Left forelimb (tissue), 1 donor: ENCODE measurements around the gene TTLL13.
"Not testable (repeated sequence)": the region's sequence is repeated elsewhere in the genome, so short reads cannot be mapped to it uniquely, and the experiment has no call there.

ENCODE experiments used
- DNase-seq: peaks from one replicate; pipeline ENCODE4 v3.0.0-alpha.2; 2018; ENCODE audit warnings: low spot score

The TTLL13 gene

DNA sequence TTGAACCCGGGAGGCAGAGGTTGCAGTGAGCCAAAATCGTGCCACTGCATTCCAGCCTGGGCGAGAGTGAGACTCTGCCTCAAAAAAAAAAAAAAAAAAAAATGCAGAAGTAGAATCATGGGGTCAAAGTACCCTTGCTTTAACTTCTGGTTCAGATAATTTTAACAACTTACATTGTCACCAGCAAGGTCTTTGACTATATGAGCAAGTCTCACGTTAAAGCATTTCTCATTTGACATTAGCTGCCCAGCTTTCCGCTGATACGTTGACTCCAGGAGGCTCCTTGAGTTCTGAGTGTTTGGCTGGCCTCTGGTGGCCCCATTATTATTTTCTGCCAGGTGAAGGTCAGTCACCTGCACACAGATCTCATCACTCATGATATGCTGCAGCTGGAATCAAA is 32.3 kb downstream of the TTLL13 start:
- DNase-seq: not testable (repeated sequence)

DNA sequence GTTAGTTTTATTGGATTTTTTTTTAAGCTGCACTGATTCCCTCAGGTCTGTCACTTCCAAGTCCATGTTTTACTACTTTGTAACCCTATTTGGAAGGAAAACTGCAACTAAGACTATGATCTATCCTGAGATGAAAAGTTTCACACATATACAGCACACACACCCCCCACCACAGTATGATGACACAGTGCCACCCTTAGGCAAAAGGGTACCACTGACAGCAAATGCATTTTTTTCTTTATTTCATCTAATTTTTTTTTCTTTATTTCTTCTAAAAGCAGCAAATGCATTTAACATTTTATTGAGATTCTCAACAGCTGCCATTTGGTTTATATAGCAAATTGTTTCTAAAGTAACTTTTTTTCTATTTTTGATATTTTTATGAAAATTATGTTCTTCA is 37.3 kb downstream of the TTLL13 start:
- DNase-seq: no peak

DNA sequence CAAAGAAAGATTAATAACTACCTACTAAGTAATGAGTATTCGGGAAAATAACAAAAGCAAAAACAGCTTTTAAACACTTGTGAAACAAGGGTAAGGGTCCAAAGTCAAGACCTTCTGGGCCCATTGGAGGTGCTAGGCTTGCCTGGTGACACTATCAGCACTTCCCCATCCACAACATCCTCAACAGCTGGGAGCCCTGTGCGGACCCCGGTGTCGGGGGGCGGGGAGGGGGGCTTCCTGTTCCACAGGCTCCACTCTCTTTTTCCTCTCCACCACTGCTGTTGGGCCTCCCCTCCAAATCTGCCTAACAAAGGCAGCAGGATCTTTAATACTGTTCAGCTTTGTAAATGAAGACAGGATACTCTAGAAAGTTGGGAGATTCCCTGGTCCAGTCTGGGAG is 37.7 kb downstream of the TTLL13 start:
- no peak for DNase-seq

DNA sequence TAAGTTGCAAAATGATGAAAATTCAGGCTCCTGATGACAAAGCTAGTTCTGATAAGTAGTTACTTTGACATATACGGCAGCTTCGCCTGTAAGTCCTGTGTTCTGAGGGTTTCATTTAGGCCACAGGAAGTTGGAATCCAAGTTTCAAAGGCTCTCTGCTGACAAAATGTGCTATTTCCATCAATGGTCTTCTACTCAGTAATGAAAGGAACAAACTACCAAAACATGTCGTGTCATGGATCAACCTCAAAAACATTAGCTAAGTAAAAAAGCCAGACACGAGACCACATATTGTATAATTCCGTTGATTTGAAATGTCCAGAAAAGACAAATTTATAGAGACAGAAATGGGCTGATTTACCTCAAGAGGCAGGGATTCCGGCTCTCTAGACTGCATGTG is 38.6 kb downstream of the TTLL13 start:
- no peak for DNase-seq

DNA sequence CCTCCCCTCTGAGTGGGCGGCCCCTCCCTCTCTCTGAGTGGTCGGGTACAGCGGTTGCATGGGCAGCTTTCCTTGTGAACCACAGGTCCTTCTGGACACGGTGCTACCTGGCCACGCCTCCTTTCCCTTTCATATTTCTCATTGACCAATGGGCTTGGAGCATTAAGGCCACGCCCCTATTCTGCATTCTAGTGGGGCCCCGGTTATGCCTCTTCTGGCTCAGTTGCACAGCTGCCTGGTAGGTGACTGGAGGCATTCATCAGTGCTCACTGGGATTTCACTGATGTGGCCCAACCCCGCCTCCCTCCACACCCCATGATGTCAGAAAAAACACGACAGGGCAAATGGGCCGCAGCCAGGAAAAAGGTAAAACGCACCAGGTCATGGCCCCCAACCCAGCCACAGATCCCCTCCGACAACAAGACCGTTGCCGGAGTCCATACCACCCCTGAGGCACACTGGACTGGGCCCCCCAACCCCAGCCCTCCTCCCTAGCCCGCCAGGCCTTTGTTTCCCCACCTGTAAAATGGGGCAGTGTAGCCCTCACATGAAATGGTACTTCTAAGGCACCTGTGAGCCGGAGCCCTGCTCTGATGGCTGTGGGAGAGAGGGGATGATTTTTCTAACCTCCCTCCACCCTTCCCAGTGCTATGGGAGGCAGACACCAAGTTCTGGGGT is 42.5 kb downstream of the TTLL13 start:
- DNase-seq: no peak

DNA sequence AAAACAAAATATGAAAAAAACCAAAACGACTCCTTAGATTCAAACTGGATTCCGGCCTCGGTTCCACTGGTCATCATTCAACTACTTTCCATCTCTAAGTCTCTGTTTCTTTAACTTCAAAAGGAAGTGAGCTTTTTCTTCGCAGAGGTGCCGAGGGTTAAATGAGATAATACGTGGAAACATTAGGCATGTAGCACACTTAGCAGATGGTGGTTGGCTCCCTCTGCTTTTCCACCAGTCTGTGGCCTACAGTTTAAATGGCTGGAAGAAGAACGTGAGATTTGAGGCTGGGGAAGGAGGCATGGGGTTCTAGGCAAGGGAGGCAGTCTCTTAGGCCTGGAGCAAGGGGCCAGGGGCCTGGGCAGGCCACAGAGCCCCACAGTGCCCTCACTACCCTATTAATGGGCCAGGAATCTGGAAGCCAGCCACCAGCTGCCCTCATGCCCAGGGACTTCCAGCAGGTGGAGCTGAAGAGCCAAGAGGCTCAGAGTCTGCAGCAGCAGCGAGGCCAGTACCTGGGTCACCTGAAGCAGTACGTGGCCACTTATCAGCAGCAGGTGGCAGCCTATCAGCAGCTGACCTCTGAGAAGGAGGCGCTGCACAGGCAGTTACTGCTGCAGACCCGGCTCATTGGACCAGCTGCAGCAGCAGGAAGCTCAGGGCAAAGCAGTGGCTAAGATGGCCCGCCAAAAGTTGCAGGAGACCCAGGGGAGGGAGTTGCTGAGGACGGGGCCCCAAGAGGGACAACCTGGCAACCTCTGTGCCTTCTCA is 43.9 kb downstream of the TTLL13 start:
- not testable (repeated sequence) for DNase-seq

DNA sequence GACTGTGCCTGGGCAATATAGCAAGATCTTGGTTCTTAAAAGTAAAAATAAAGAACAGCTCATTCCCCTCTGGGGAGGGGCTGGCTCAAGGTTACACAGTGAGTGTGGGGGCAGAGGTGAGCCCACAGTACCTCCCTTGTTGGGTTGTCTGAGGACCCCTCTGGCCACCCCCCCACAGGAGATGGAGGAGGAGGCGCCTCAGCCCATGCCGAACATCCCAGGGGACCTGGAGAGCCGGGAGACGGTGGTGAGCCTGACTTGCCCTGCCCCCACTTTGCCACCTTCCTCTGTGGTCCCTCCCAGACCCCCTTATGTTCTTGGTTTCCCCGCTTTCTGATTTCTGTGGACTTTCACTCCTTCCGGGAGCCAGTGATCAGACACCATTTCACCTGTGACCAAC is 44.8 kb downstream of the TTLL13 start:
- DNase-seq: no peak

DNA sequence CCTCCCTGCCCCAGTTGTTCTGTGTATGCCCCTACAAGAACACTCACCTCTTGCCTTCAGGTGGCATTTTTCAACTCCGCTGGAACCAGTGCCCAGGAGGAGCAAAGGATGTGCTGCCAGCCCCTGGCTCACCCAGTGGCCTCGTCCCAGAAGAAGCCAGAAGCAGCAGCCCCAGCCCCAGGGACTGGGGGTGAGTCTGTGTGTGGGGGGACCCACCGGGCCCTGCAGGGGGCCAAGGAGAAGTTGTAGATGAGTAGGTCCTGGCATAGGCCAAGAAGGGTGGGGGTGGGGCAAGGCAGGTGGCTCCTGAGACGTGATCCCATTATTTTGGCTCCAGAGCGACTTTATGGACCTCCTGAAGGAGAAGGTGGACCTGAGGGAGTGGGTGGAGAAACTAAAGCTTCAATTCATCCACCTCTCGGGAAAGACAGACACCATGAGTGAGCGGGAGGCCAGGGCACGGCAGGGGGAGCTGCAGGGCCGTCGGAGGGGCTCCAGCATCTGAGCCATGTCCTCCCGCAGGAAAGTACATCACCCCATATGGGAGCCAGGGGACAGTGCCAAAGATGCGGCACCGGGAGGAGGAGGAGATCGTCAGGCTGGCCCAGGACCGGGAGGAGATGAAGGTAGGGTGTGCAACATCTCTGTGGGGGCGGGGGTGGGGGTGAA is 45.4 kb downstream of the TTLL13 start:
- no peak for DNase-seq

DNA sequence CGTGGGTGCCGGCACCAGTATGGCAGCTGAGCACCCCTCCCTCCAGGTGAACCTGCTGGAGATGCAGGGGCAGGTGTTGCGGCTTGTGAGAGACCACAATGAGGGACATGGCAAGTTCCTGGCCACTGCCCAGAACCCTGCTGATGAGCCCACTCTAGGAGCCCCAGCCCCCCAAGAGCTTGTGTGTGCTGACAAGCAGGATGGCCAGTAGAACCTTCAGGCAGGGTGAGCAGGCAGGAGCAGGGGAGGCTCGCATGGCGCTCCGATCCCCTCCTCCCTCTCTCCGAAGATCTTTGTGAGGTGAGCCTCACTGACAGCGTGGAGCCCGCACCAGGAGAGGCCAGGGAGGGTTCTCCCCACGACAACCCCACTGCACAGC is 45.9 kb downstream of the TTLL13 start:
- no peak for DNase-seq

DNA sequence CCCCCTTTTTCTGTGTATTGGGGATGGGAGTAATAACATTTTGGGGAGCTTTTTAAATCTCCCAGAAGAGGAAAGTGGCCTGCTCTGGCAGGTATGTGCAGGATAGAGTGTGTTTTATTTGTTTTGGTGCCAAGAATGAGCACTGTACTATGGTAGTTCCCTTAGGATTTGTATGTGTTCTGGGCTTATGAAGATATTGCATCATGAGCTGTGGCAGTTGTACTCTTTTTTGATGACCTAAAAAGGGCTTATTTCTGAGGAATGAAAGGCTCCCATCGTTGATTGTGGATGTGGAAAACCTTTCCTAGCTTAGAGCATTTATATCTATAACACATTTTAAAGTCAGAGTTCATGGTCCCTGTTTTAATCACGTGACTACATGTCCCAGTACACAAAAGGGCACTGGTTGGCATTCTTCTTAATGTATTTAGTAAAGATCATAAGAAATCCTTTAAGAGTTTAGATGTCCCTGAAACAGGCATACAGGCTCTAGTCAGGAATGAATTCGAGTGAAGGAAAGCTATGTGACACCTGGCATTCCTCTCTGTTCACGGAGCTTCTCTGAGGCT is 47.0 kb downstream of the TTLL13 start:
- DNase-seq: not testable (repeated sequence)

DNA sequence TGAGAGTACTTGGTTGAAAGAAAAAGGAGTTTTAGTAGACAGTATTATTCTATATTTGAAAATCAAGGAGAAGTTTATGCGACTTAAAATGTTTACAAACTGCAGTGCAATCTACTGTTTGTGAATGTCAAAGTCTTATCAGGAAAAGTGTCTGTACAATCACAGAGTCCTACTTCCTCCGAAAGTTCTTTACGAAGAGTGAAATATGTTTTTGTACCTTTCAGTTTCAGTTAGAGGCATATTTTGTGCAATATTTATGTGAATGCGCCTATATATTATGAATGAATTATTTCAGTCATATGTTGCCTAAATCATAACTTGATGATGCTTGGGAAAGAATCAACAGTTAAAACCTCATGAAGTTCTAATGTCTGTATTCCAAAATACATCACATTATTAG is 47.7 kb downstream of the TTLL13 start:
- no peak for DNase-seq

DNA sequence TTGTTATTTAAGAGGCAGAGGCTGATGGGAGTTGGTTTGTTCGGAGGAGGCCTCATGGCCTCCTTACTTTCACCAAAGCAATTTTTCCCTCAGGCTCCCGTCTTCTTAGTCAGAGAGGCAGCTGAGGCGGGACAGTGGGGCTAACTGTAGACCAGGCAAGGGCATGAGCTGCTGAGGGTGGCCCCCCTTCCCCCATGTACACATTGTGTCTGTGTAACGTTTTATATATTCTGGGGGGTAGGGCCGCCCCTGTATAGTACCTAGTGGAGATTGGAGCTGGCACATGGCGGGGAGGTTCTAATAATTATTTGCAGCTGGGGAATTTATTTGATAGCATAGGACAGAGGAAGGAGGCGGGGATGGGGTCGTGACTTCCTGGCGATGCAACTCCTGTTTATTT is 51.2 kb downstream of the TTLL13 start:
- no peak for DNase-seq

DNA sequence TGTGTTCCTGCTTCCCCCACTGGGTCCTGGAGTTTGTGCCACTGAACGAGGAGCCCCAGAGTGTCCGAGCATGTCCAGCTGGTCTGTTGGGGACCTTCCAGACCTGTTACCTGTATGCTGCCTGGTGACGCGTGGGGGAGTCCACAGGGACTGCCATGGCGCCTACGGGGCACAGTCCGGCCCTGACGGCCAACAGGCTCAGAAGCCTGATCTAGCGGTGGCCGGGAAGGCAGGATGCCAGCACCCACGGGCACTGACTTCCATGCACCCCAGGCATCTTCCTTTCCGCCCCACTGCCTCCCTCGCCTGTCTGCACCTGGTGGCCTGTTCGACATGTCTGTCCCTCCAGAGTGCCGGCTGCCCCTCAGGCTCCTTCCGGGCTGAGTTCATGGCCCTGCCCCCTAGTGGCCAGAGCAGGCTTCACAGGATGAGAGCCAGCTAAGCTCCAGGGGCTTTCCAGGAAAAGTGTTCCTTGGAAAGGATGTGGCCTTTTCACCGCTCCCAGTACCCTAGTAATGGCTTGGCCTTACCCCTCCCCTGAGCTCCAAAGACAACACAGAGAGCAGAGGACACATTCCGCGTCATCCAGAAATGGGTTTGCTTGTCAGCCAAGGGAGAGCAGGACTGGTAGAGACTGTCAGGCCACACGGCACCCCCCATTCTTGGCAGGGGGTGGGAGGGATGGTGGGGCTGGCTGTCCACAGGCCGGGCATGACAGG is 51.8 kb downstream of the TTLL13 start:
- no peak for DNase-seq

DNA sequence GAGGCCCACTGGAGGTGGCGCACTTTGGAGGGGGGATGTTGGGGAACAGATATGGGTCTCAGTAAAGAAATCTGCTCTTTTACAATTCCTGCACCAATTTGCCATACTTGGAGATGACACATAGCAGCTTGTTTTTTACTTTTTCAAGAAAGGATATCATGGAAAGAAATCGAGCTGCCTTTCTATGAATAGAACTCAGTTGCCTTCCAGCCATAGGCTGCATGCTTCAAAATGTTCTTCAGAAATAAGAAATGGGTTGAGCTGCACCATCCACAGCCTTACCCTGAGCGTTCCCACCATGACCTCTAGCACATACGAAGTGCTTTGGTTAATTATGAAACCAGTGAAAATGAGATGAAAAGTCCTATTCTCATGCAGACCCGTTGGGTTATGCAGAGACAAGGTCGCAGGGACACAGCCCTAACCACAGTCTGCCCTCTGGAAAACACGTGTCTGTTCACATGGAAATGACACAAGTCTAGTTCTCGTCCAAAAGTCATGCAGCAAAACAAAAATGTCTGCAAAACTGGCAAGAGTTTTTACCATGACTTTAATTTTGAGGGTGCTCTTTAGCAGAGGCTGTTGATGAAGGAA is 52.4 kb downstream of the TTLL13 start:
- no peak for DNase-seq

DNA sequence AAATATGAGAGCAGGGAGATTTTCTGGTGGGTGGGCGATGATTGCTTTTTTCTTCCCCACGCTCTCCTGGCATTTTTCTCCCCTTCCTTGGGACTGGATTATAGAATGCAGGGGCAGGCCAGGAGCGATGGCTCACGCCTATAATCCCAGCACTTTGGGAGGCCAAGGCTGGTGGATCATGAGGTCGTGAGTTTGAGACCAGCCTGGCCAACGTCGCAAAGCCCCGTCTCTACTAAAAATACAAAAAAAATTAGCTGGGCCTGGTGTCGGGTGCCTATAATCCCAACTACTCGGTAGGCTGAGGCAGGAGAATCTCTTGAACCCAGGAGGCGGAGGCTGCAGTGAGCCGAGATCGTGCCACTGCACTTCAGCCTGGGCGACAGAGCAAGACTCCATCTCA is 56.0 kb downstream of the TTLL13 start:
- DNase-seq: not testable (repeated sequence)

DNA sequence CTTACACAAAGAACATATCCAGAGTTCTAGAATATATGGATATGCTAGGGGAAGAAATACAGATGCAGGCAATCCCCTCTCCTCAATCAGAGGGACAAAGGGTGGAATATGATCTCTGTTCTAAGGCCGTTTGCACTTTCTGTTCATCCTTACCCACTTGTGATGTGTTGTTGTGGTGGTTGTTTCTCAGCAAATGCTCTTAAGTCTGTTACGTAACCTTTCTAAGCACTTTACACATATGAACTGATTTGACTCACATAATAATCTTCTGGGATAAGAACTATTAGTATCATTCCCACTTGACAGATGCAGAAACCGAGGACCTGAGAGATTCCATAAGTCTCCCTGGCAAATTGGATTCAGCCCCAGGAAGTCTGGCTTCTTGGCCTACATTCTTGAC is 56.6 kb downstream of the TTLL13 start:
- no peak for DNase-seq

DNA sequence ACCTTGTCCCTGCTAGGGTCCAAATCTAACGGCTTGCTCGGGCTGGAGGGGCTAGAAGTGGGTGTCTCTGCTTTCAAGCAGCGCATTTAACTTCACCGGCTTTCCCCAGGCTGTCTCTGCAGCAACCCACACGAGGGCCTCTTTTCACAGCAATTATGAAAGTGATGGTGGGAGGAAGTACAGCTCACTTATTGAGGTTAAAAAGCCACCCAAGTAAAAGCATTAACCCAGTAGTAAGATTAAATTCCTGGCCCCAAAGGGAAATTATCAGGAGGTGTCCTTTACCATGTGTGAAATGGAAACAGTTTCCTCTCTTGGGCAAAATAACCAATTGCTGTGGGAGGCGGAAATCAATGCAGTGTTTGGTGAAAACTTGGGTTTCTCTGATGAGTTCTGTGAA is 57.2 kb downstream of the TTLL13 start:
- DNase-seq: no peak

DNA sequence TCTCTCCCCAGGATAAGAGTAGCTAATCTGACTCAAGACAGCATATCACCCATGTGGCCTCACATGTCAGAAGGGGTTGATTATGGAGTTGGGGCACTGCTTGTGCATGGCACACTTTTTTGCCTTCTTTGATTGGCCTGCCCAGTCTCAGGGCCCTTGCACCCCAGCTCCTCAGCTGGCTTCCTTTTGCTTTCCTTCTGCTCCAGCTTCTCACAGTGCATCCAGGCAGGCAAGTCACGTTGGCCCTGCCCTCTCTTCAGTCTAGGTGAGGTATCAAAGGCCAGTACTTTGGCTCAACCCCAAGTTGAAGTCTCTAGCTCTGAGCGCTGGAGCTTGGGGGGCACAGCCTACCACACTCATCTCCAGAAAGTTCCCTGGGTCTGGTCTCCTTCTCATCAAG is 58.3 kb downstream of the TTLL13 start:
- DNase-seq: no peak

DNA sequence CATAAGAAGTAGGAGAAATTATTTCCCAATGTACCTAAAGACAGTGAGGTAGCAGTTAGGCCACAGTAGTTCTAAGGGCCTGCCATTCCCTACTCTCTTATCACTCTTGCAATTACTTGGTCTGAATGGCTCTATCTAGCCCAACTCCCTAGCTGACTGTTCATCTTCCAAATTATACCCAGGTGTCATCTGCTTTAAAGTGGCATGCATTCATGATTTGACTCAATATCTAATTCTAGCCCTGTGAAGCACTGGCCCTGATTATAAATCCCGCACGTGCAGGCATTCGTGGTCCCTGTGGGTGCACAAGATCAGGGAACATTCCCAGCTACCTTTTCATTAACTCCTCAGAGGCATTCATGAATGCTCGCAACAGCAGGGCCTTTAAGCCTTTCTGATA is 59.7 kb downstream of the TTLL13 start:
- no peak for DNase-seq
